ENCODE measurements around the gene GFOD2.

GFOD2 gene

DNA sequence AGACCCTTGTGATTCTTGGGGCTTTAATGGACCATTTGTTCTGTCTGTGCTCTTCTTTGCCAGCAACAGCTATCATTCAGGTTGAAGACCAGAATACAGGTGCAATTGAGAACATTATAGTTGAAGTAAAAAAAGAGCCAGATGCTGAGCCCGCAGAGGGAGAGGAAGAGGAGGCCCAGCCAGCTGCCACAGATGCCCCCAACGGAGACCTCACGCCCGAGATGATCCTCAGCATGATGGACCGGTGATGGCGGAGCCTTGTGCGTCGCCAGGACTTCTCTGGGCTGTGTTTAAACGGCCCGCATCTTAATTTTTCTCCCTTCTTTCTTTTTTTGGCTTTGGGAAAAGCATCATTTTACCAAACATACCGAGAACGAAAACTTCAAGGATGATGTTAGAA, 81.5 kb downstream of the GFOD2 start:
- no peak for DNase-seq (ENCODE audit: low spot score)

GRCh38 chr16:67636713-67637112, 82.4 kb downstream of the GFOD2 start:
- no peak for DNase-seq (ENCODE audit: low spot score)

GRCh38 chr16:67632415-67633172, 86.5 kb downstream of the GFOD2 start:
- no peak for DNase-seq (ENCODE audit: low spot score)

DNA sequence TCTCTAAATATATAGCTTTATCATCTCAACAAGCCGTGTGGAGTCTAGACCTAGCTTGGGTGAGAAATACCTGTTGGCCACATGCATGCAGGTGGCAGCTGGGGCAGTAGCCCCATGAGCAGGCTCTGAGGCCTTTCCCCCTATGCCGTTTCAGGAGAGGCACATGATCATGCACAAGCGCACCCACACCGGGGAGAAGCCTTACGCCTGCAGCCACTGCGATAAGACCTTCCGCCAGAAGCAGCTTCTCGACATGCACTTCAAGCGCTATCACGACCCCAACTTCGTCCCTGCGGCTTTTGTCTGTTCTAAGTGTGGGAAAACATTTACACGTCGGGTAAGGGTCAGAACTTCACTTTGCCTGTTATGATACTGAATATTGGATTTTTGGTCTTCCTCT, 90.9 kb downstream of the GFOD2 start:
- no peak for DNase-seq (ENCODE audit: low spot score)
